Thymus (tissue), 11 donors: ENCODE data around the gene LYPD6. TPM values are rescaled to one million over a fixed set of nuclear protein-coding genes. Genes with fewer than 3 reads are reported as not detected.

Experiments
- DNase-seq, 9 donors: peaks; one replicate each; pipeline ENCODE4 v3.0.0-alpha.2; 2013; ENCODE audit warnings: low spot score in 9 of 9, low read depth in 6 of 9, missing footprints in 1 of 9
- H3K27ac ChIP-seq, 2 donors: one replicate each; pipeline ENCODE4 v1.5.1; 2013; ENCODE audit warnings: control low read depth in 1 of 2, low read depth in 1 of 2, low read length in 1 of 2, mild to moderate bottlenecking in 1 of 2, moderate library complexity in 1 of 2
- H3K27me3 ChIP-seq, 2 donors: one replicate each; pipeline ENCODE4 v1.5.1; 2013; ENCODE audit warnings: low read length in 1 of 2; ENCODE audit not compliant: control insufficient read depth in 2 of 2, insufficient read depth in 1 of 2
- H3K36me3 ChIP-seq, 2 donors: one replicate each; pipeline ENCODE4 v1.5.1; 2013; ENCODE audit warnings: low read length in 1 of 2, mild to moderate bottlenecking in 1 of 2, moderate library complexity in 1 of 2; ENCODE audit not compliant: control insufficient read depth in 2 of 2, insufficient read depth in 2 of 2
- H3K4me1 ChIP-seq, 2 donors: one replicate each; pipeline ENCODE4 v1.5.1; 2013; ENCODE audit warnings: low read length in 2 of 2; ENCODE audit not compliant: control insufficient read depth in 2 of 2, insufficient read depth in 2 of 2
- H3K4me3 ChIP-seq, 2 donors: one replicate each; pipeline ENCODE4 v1.5.1; 2013; ENCODE audit warnings: low read length in 2 of 2, control low read depth in 1 of 2, mild to moderate bottlenecking in 1 of 2
- H3K9me3 ChIP-seq, 2 donors: one replicate each; pipeline ENCODE4 v1.5.1; 2013; ENCODE audit warnings: low read length in 1 of 2, mild to moderate bottlenecking in 1 of 2; ENCODE audit not compliant: control insufficient read depth in 2 of 2, insufficient read depth in 1 of 2
- WGBS: extraction: QIAGEN DNeasy Blood & Tissue Kit; methylation state at CpG from one replicate; pipeline ENCODE4 v1.1.7; 2013; 5-methylcytosine and 5-hydroxymethylcytosine counted together
- polyA plus RNA-seq: library from polyadenylated mRNA; stranded (reverse); fragments of 200-250 nt; gene quantifications from one replicate; pipeline ENCODE4 v1.2.3, GENCODE V29; 2013
- total RNA-seq: library from RNA; stranded (reverse); fragments of 120-200 nt; gene quantifications from one replicate; pipeline ENCODE4 v1.2.4, GENCODE V29; 2013
- donor health status: healthy.

Gene LYPD6
- total and polyA plus RNA-seq, 2 donors: 0.23 to 0.38 TPM

- 96% methylated on average over 3 of the region's 3 CpGs for WGBS
- no peaks in the 10 kb centered on the region for H3K4me1 ChIP-seq
- no peak overlapping the region for H3K27ac ChIP-seq
- no peaks in the 10 kb centered on the region for H3K9me3 ChIP-seq
- no peak for DNase-seq
- H3K27me3 ChIP-seq: no peaks in the 10 kb centered on the region
- no peaks in the 10 kb centered on the region for H3K36me3 ChIP-seq
- no peak overlapping the region for H3K4me3 ChIP-seq
Measured at GRCh38 chr2:149427387-149427786, 97.0 kb downstream of the LYPD6 start.

- Histone ChIP-seq H3K4me3 (no peak overlapping the region), H3K36me3 (no peaks in the 10 kb centered on the region), H3K9me3 (no peaks in the 10 kb centered on the region), H3K4me1 (no peaks in the 10 kb centered on the region), H3K27me3 (no peaks in the 10 kb centered on the region), H3K27ac (no peak overlapping the region)
- no peak for DNase-seq
- WGBS: 94% methylated on average over 2 of the region's 2 CpGs
Measured at GRCh38 chr2:149428783-149429182, 98.4 kb downstream of the LYPD6 start.

- no peak for DNase-seq
Measured at GRCh38 chr2:149430743-149431736, 100.7 kb downstream of the LYPD6 start.

GRCh38 chr2:149438330-149438960, 108.1 kb downstream of the LYPD6 start:
- no peaks in the 10 kb centered on the region for H3K4me1 ChIP-seq
- no peak overlapping the region for H3K27ac ChIP-seq
- H3K27me3 ChIP-seq: no peaks in the 10 kb centered on the region
- 73% methylated on average over 3 of the region's 3 CpGs for WGBS
- H3K36me3 ChIP-seq: no peaks in the 10 kb centered on the region
- H3K4me3 ChIP-seq: no peak overlapping the region
- H3K9me3 ChIP-seq: no peaks in the 10 kb centered on the region
- DNase-seq: no peak

More at GRCh38 chr2:149430743-149431736, 100.7 kb downstream of the LYPD6 start:
- Histone ChIP-seq H3K27ac (no peak overlapping the region), H3K9me3 (no peaks in the 10 kb centered on the region), H3K27me3 (no peaks in the 10 kb centered on the region), H3K4me1 (no peaks in the 10 kb centered on the region), H3K4me3 (no peak overlapping the region), H3K36me3 (no peaks in the 10 kb centered on the region)
- 84% methylated on average over 6 of the region's 6 CpGs for WGBS

GRCh38 chr2:149441255-149441654, 110.9 kb downstream of the LYPD6 start:
- Histone ChIP-seq H3K27ac (no peak overlapping the region), H3K27me3 (no peaks in the 10 kb centered on the region), H3K9me3 (no peaks in the 10 kb centered on the region), H3K36me3 (no peaks in the 10 kb centered on the region), H3K4me3 (no peak overlapping the region), H3K4me1 (no peaks in the 10 kb centered on the region)
- WGBS: 97% methylated on average over 3 of the region's 3 CpGs
- no peak for DNase-seq

GRCh38 chr2:149442346-149442745, 112.0 kb downstream of the LYPD6 start:
- Histone ChIP-seq H3K36me3 (no peaks in the 10 kb centered on the region), H3K9me3 (no peaks in the 10 kb centered on the region), H3K27me3 (no peaks in the 10 kb centered on the region), H3K27ac (no peak overlapping the region), H3K4me3 (no peak overlapping the region), H3K4me1 (no peaks in the 10 kb centered on the region)
- DNase-seq: no peak
- 93% methylated on average over 4 of the region's 4 CpGs for WGBS

- DNase-seq: no peak
- Histone ChIP-seq H3K27me3 (no peaks in the 10 kb centered on the region), H3K9me3 (no peaks in the 10 kb centered on the region), H3K36me3 (no peaks in the 10 kb centered on the region), H3K4me1 (no peaks in the 10 kb centered on the region), H3K27ac (no peak overlapping the region), H3K4me3 (no peak overlapping the region)
- WGBS: 91% methylated on average over 2 of the region's 2 CpGs
Measured at GRCh38 chr2:149443150-149443549, 112.8 kb downstream of the LYPD6 start.

- Histone ChIP-seq H3K4me1 (no peaks in the 10 kb centered on the region), H3K27ac (no peak overlapping the region), H3K9me3 (no peaks in the 10 kb centered on the region), H3K27me3 (no peaks in the 10 kb centered on the region), H3K36me3 (no peaks in the 10 kb centered on the region), H3K4me3 (no peak overlapping the region)
- 95% methylated on average over 3 of the region's 3 CpGs for WGBS
- no peak for DNase-seq
Measured at GRCh38 chr2:149446748-149447147, 116.4 kb downstream of the LYPD6 start.

GRCh38 chr2:149448315-149448714, 117.9 kb downstream of the LYPD6 start:
- Histone ChIP-seq H3K27ac (no peak overlapping the region), H3K9me3 (no peaks in the 10 kb centered on the region), H3K4me1 (no peaks in the 10 kb centered on the region), H3K36me3 (no peaks in the 10 kb centered on the region), H3K4me3 (no peak overlapping the region), H3K27me3 (no peaks in the 10 kb centered on the region)
- 83% methylated on average over 2 of the region's 2 CpGs for WGBS
- no peak for DNase-seq
